Effector memory CD4-positive, alpha-beta T cell (primary cell): Measurements from ENCODE around the gene PAX7.

Experiments
- DNase-seq, 3 donors: peaks; one replicate each; pipeline ENCODE4 v3.0.0-alpha.2; 2020
- H3K27ac ChIP-seq: 2 replicates; pipeline ENCODE4 v1.7.0; 2013; ENCODE audit warnings: mild to moderate bottlenecking, low read length, moderate library complexity; ENCODE audit not compliant: insufficient read depth, poor library complexity, severe bottlenecking
- H3K27me3 ChIP-seq: replicated peaks from 2 replicates; pipeline ENCODE4 v1.7.0; 2013; ENCODE audit warnings: mild to moderate bottlenecking, low read length; ENCODE audit not compliant: insufficient read depth, control insufficient read depth, poor library complexity, severe bottlenecking
- H3K36me3 ChIP-seq: 2 replicates; pipeline ENCODE4 v1.7.0; 2013; ENCODE audit warnings: mild to moderate bottlenecking, low read length, moderate library complexity; ENCODE audit not compliant: control insufficient read depth, insufficient read depth
- H3K4me1 ChIP-seq: 2 replicates; pipeline ENCODE4 v1.7.0; 2013; ENCODE audit warnings: low read length, mild to moderate bottlenecking; ENCODE audit not compliant: control insufficient read depth, insufficient read depth, poor library complexity, severe bottlenecking
- H3K4me3 ChIP-seq: 2 replicates; pipeline ENCODE4 v1.7.0; 2013; ENCODE audit warnings: low read length, low read depth, mild to moderate bottlenecking; ENCODE audit not compliant: insufficient read depth, poor library complexity, severe bottlenecking
- H3K9me3 ChIP-seq: 2 replicates; pipeline ENCODE4 v1.7.0; 2013; ENCODE audit warnings: mild to moderate bottlenecking, low read length, moderate library complexity; ENCODE audit not compliant: control insufficient read depth

PAX7 gene

GRCh38 chr1:18646786-18647410 is 16.3 kb downstream of the PAX7 start:
- Histone ChIP-seq H3K36me3 (no peaks in the 10 kb centered on the region), H3K27me3 (peaks cover 47% of the 10 kb centered on the region), H3K4me3 (no peak overlapping the region), H3K27ac (no peak overlapping the region), H3K9me3 (no peaks in the 10 kb centered on the region), H3K4me1 (peaks cover 10% of the 10 kb centered on the region)
- no peak for DNase-seq

- Histone ChIP-seq H3K4me1 (peaks cover 18% of the 10 kb centered on the region), H3K27me3 (peaks cover 41% of the 10 kb centered on the region), H3K36me3 (no peaks in the 10 kb centered on the region), H3K27ac (no peak overlapping the region), H3K9me3 (no peaks in the 10 kb centered on the region), H3K4me3 (no peak overlapping the region)
- no peak for DNase-seq
These were observed 17.1 kb downstream of the PAX7 start for GRCh38 chr1:18647681-18648214.

GRCh38 chr1:18649693-18650370 is 19.2 kb downstream of the PAX7 start:
- H3K4me1 ChIP-seq, result peaks cover 25% of the 10 kb centered on the region
- no peak overlapping the region for H3K4me3 ChIP-seq
- no peak for DNase-seq
- no peaks in the 10 kb centered on the region for H3K36me3 ChIP-seq
- peaks cover 24% of the 10 kb centered on the region for H3K27me3 ChIP-seq
- no peaks in the 10 kb centered on the region for H3K9me3 ChIP-seq
- H3K27ac ChIP-seq, result no peak overlapping the region

GRCh38 chr1:18651713-18652112 is 21.1 kb downstream of the PAX7 start:
- no peak for DNase-seq
- Histone ChIP-seq H3K27me3 (peaks cover 7% of the 10 kb centered on the region), H3K9me3 (no peaks in the 10 kb centered on the region), H3K4me1 (peaks cover 19% of the 10 kb centered on the region), H3K27ac (no peak overlapping the region), H3K4me3 (no peak overlapping the region), H3K36me3 (no peaks in the 10 kb centered on the region)

- Histone ChIP-seq H3K27ac (no peak overlapping the region), H3K27me3 (peaks cover 7% of the 10 kb centered on the region), H3K9me3 (no peaks in the 10 kb centered on the region), H3K4me3 (no peak overlapping the region), H3K36me3 (no peaks in the 10 kb centered on the region), H3K4me1 (peaks cover 17% of the 10 kb centered on the region)
- no peak for DNase-seq
These were observed 22.1 kb downstream of the PAX7 start for GRCh38 chr1:18652791-18653190.

- Histone ChIP-seq H3K36me3 (no peaks in the 10 kb centered on the region), H3K4me1 (peaks cover 17% of the 10 kb centered on the region), H3K4me3 (no peak overlapping the region), H3K9me3 (no peaks in the 10 kb centered on the region), H3K27ac (no peak overlapping the region), H3K27me3 (peaks cover 7% of the 10 kb centered on the region)
- no peak for DNase-seq
These were observed 22.7 kb downstream of the PAX7 start for GRCh38 chr1:18653367-18653766.

- Histone ChIP-seq H3K4me3 (no peak overlapping the region), H3K9me3 (no peaks in the 10 kb centered on the region), H3K27ac (no peak overlapping the region), H3K36me3 (no peaks in the 10 kb centered on the region), H3K4me1 (peaks cover 17% of the 10 kb centered on the region), H3K27me3 (peaks cover 7% of the 10 kb centered on the region)
- DNase-seq, result no peak
These were observed 23.3 kb downstream of the PAX7 start for GRCh38 chr1:18653916-18654315.

GRCh38 chr1:18654599-18654998 is 24.0 kb downstream of the PAX7 start:
- Histone ChIP-seq H3K27me3 (peaks cover 3% of the 10 kb centered on the region), H3K27ac (no peak overlapping the region), H3K36me3 (no peaks in the 10 kb centered on the region), H3K9me3 (no peaks in the 10 kb centered on the region), H3K4me3 (no peak overlapping the region), H3K4me1 (peaks cover 17% of the 10 kb centered on the region)
- no peak for DNase-seq

GRCh38 chr1:18657506-18658201 is 27.0 kb downstream of the PAX7 start:
- Histone ChIP-seq H3K27ac (no peak overlapping the region), H3K9me3 (no peaks in the 10 kb centered on the region), H3K27me3 (peaks cover 3% of the 10 kb centered on the region), H3K4me1 (peaks cover 7% of the 10 kb centered on the region), H3K4me3 (no peak overlapping the region), H3K36me3 (no peaks in the 10 kb centered on the region)
- DNase-seq, result no peak

GRCh38 chr1:18658831-18659230 is 28.2 kb downstream of the PAX7 start:
- peaks cover under 1% of the 10 kb centered on the region for H3K27me3 ChIP-seq

More at GRCh38 chr1:18658831-18659230, 28.2 kb downstream of the PAX7 start:
- DNase-seq, result no peak
- Histone ChIP-seq H3K36me3 (no peaks in the 10 kb centered on the region), H3K4me1 (no peaks in the 10 kb centered on the region), H3K9me3 (no peaks in the 10 kb centered on the region), H3K4me3 (no peak overlapping the region), H3K27ac (no peak overlapping the region)
